DOHH2 (cell line): ENCODE results near the gene SLC39A6.
"Not testable (repeated sequence)": the region's sequence is repeated elsewhere in the genome, so short reads cannot be mapped to it uniquely, and the experiment has no call there.

ENCODE experiments used
- EZH2phosphoT487 ChIP-seq: fragments of 200-600 bp; sonication (generic); IDR thresholded peaks from 2 replicates; pipeline ENCODE4 v1.6.1; 2017; ENCODE audit warnings: borderline replicate concordance, mild to moderate bottlenecking, antibody characterized with exemption, low read length, moderate library complexity, mixed read lengths
- TF ChIP-seq, protein P1 (sequence below): fragments of 200-600 bp; sonication (generic); IDR thresholded peaks from one replicate; pipeline ENCODE4 v1.5.1; 2014; ENCODE audit warnings: antibody characterized with exemption, mild to moderate bottlenecking, low read depth, low read length; ENCODE audit not compliant: poor library complexity, severe bottlenecking

DNA sequence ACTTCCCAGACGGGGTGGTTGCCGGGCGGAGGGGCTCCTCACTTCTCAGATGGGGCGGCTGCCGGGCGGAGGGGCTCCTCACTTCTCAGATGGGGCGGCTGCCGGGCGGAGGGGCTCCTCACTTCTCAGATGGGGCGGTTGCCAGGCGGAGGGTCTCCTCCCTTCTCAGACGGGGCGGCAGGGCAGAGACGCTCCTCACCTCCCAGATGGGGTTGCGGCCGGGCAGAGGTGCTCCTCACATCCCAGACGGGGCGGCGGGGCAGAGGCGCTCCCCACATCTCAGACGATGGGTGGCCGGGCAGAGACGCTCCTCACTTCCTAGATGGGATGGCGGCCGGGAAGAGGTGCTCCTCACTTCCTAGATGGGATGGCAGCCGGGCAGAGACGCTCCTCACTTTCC is 51.4 kb downstream of the SLC39A6 start:
- TF ChIP-seq, protein P1, sequence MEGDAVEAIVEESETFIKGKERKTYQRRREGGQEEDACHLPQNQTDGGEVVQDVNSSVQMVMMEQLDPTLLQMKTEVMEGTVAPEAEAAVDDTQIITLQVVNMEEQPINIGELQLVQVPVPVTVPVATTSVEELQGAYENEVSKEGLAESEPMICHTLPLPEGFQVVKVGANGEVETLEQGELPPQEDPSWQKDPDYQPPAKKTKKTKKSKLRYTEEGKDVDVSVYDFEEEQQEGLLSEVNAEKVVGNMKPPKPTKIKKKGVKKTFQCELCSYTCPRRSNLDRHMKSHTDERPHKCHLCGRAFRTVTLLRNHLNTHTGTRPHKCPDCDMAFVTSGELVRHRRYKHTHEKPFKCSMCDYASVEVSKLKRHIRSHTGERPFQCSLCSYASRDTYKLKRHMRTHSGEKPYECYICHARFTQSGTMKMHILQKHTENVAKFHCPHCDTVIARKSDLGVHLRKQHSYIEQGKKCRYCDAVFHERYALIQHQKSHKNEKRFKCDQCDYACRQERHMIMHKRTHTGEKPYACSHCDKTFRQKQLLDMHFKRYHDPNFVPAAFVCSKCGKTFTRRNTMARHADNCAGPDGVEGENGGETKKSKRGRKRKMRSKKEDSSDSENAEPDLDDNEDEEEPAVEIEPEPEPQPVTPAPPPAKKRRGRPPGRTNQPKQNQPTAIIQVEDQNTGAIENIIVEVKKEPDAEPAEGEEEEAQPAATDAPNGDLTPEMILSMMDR, result not testable (repeated sequence)
- TF ChIP-seq EZH2phosphoT487, result not testable (repeated sequence)
